ENCODE results near the gene RBP7.

RBP7 gene

GRCh38 chr1:10032590-10033358 lies 35.7 kb downstream of the RBP7 start, which contains the start of gene UBE4B:
Gene UBE4B, plus strand, starts transcription at chr1:10032958. Its CDS starts 713 bp downstream, at chr1:10033671.
- peak; percentile 99 for DNase-seq

- no peak for DNase-seq
Measured at GRCh38 chr1:10033359-10033845, 36.4 kb downstream of the RBP7 start.

DNA sequence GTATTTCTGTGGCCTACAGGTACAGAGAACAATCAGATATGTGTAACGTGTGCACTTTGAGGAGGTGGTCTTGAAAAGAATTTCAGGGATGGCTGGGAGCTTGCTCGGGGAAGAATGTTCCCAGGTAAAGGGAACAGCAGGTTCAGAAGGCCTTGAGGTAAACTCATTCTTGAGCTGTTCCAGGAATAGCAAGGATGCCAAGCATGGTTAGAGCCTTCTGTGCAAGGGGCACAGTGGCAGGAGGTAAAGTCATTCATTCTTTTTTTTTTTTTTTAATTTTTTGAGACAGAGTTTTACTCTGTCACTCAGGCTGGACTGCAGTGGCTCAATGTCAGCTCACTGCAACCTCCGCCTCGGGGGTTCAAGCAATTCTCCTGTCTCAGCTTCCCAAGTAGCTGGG lies 45.7 kb downstream of the RBP7 start:
- no peak for DNase-seq

DNA sequence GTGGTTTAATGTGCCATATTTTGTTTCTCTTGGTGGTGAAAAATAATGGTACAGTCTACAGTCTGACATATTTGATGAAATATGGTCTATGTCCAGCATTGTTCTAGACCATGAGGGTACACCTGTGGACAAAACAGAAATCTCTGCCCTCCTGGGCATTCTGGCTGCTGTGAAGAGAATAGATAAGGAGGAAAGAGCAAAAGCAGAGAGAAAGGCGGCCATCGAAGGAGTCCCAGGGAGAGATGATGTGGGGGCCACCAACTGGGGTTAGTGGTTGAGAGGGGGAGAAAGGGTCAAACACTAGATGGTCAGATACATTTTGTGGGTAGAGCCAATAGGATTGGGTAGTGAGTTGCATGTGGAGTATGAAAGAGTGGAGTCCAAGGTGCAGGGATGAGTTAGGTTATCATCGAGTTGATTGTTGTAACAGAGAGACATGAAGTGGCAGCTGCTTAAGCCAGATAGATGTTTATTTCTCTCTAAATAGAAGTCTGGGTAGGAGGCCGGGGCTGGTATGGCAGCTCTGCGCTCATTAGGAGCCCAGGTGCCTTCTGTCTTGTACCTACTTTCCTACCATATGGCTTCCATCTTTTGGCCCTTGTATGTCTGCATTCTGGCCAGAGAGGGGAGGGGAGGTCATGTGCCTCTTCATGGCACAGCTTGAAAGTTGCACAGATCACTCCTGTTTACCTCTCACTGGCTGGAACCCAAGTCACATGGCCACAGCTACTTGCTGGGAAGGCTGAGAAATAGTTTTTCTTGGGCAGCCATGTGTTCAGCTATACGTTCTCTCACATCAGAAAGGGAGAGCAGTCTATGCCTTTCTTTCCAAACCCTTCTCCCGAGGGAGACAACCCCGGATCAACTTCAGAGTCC lies 48.7 kb downstream of the RBP7 start:
- no peak for DNase-seq

DNA sequence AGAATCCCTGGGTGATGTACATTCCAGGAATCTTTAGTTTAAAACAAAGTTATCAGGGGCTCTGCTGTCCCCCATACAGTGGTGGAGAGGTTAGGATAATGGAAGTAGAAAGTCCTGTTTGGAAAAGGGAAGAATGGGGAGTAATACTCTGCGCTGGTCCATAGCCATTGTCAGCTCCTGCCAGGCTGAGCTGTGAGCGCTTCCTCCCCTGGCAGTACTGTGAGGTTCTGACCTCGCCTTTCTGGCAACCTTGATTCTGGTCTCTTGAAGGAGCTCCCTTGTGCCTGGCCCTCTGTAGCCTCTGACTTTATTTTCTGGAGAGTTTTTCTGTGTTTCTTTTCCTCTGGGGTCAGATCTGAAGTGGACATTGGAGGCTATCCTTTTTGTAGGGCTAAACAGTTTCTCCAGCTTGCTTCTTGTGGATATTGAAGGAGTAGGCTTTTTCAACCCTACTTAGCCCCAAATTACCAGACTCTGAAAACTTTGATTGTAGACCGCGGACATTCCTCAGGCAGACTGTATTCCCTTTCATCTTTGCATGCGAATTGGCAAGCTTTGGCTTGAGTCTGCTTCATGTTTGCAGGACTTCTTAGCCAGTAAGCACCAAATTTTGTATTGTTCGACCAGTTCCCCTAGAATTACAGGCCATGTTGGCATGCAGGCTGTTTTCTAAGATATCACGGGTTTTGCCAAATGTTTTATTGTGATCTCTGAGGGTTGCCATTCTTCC lies 49.5 kb downstream of the RBP7 start:
- DNase-seq, result no peak

- DNase-seq, result no peak
Measured at GRCh38 chr1:10048601-10049000, 51.6 kb downstream of the RBP7 start.

- no peak for DNase-seq
Measured at GRCh38 chr1:10050611-10051010, 53.6 kb downstream of the RBP7 start.

DNA sequence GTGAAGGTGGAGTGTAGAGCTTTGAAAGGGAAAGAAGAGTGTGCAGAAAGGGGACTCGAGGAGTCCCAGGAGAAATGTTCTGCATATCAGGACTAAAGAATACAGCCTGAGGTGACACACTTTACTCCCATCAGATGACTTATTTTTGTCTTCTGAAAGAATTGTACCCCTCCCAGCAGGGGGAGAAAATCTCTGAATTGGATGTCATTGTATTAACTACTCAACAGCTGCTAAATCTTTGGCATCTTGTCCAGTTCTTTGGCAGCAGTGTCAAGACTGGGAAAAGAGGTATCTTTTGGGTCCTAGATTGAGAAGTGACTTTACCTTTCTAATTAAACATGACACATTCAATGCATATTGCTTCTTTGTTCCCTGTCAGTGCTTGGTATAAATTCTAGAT lies 54.6 kb downstream of the RBP7 start:
- no peak for DNase-seq

- DNase-seq, result no peak
Measured at GRCh38 chr1:10052347-10052746, 55.3 kb downstream of the RBP7 start.

GRCh38 chr1:10054465-10054864 lies 57.4 kb downstream of the RBP7 start:
- DNase-seq, result no peak

- DNase-seq, result no peak
Measured at GRCh38 chr1:10056599-10056987, 59.6 kb downstream of the RBP7 start.

- DNase-seq, result no peak
Measured at GRCh38 chr1:10057343-10057742, 60.3 kb downstream of the RBP7 start.

DNA sequence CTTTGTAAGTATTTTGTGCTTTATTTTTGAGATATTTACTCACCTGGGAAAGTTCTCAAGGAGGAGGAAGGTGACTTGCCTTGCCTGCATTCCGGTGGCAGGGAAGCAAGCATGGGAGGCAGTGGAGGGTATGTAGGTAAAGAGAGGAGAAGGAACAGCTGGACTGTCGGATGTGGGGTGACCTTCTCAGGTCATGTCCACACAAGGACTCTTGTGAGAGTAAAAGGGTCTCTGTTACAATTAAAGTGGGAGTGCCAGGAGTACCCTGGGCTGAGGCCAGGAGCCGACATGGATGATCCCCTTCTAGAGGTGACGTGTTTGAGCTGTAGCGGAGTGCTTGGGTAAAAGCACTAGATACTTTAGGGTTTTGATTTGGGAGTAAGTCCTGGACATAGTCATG lies 60.8 kb downstream of the RBP7 start:
- no peak for DNase-seq

- no peak for DNase-seq
Measured at GRCh38 chr1:10059342-10059718, 62.3 kb downstream of the RBP7 start.

- no peak for DNase-seq
Measured at GRCh38 chr1:10060311-10061100, 63.5 kb downstream of the RBP7 start.

DNA sequence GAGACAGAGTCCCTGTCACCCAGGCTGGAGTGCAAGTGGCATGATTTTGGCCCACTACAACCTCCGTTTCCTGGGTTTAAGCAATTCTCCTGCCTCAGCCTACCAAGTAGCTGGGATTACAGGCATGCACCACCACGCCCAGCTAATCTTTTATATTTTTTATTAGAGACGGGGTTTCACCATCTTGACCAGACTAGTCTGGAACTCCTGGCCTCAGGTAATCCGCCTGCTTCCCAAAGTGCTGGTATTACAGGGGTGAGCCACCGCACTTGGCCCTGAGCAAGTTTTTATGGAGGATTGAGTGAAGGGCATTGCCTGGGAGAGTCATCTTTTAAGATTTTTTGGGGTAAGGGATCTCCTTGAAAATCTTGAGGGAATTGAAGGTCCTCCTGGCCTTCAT lies 64.2 kb downstream of the RBP7 start:
- DNase-seq, result no peak

- DNase-seq, result no peak
Measured at GRCh38 chr1:10063878-10064277, 66.8 kb downstream of the RBP7 start.

- DNase-seq, result no peak
Measured at GRCh38 chr1:10064416-10065343, 67.7 kb downstream of the RBP7 start.

- no peak for DNase-seq
Measured at GRCh38 chr1:10065344-10065685, 68.3 kb downstream of the RBP7 start.

Measured in CD4-positive, alpha-beta T cell treated with Interleukin-10 for 1 hour (primary cell).